Ovary (tissue), 9 donors: Measurements from ENCODE around the gene WBP2NL. TPM values are rescaled to one million over a fixed set of nuclear protein-coding genes. Genes with fewer than 3 reads are reported as not detected.

Source experiments
- DNase-seq, 5 donors: peaks; one replicate each; pipeline ENCODE4 v3.0.0-alpha.2; 2019 to 2020
- H3K27ac ChIP-seq, 2 donors: fragments of 200-600 bp; one replicate each; pipeline versions ENCODE4 v1.5.1 to v1.8.0; 2019 to 2022
- H3K27me3 ChIP-seq: fragments of 200-600 bp; one replicate; pipeline ENCODE4 v1.8.0; 2022
- H3K36me3 ChIP-seq: fragments of 200-600 bp; sonication (generic); one replicate; pipeline ENCODE4 v1.5.1; 2019
- H3K4me1 ChIP-seq: one replicate; pipeline ENCODE4 v1.8.1; 2013; ENCODE audit warnings: mild to moderate bottlenecking, moderate library complexity; ENCODE audit not compliant: insufficient read depth
- H3K4me3 ChIP-seq: fragments of 200-600 bp; sonication (generic); one replicate; pipeline ENCODE4 v1.5.1; 2017
- H3K9me3 ChIP-seq, 2 donors: fragments of 200-600 bp in 1 of 2; sonication (generic) in 1 of 2; one replicate each; pipeline versions ENCODE4 v1.5.1 to v1.8.1; 2013 to 2019; ENCODE audit warnings: mild to moderate bottlenecking in 1 of 2, moderate library complexity in 1 of 2
- EP300 ChIP-seq: sonication (generic); formaldehyde crosslinking; IDR thresholded peaks from one replicate; pipeline ENCODE4 v1.6.1; 2017; ENCODE audit warnings: antibody characterized with exemption
- POLR2A ChIP-seq: fragments of 450-650 bp; IDR thresholded peaks from one replicate; pipeline ENCODE4 v1.6.1; 2017; ENCODE audit warnings: antibody characterized with exemption, mild to moderate bottlenecking, moderate library complexity
- WGBS, 3 donors: extraction: QIAGEN DNeasy Blood & Tissue Kit in 1 of 3; methylation state at CpG; one replicate each; pipeline versions ENCODE4 v1.1.5 to v1.1.7; 2013 to 2017; 5-methylcytosine and 5-hydroxymethylcytosine counted together
- intact Hi-C, 4 donors: fragments of 100-400 bp; cut with DNase I; formaldehyde crosslinking; loops; one replicate each; pipeline versions ENCODE4 v1.11.0 to v1.15.1; 2022 to 2023
- polyA plus RNA-seq, 2 donors: library from polyadenylated mRNA; stranded (reverse); fragments of 200-250 nt in 1 of 2; fragments of 350-450 nt in 1 of 2; fragmentation: Illumina TruSeq in 1 of 2; extraction: RNeasy Lipid Tissue Mini Kit (QIAGEN cat#74804) in 1 of 2; gene quantifications; one replicate each; pipeline ENCODE4 v1.2.3, GENCODE V29; 2013 to 2014
- total RNA-seq, 7 donors: library from RNA; depleted of rRNA in 2 of 7; stranded (reverse); fragments of >200 nt in 2 of 7; fragmentation: NEBNext Ultra II Directional in 3 of 7; extraction: Animal tissue kit (Norgen Biotek cat#: 25700) in 3 of 7; gene quantifications; one replicate each; pipeline versions ENCODE4 v1.1.0 to v1.2.4, GENCODE V29; 2016 to 2023
- TF ChIP-seq, protein P1 (sequence below), 3 donors: fragments of 450-650 bp in 2 of 3; fragments of 200-600 bp in 1 of 3; IDR thresholded peaks; one replicate each; pipeline versions ENCODE4 v1.5.1 to v1.8.0; 2016 to 2022; ENCODE audit warnings: antibody characterized with exemption in 3 of 3, mild to moderate bottlenecking in 1 of 3
- donor health status: DM: no; HTN: no; CAD: no; lungs with moderate emphysema.
- donor health status: DM: no; HTN: no; CAD: no.
- donor health status: Bipolar disorder and iron deficiency.
- donor health status: DM: yes; HTN: yes; CAD: no.
- donor health status: DM: no; HTN: no; CAD: no.
- donor health status: DM: yes; HTN: yes; CAD: no.

The WBP2NL gene
- total and polyA plus RNA-seq, 9 donors: 0.48 to 4.5 (median 2.8) TPM

GRCh38 chr22:41991111-41991510 lies 7.5 kb upstream of the WBP2NL start:
- DNase-seq: no peak
- no peaks in the 10 kb centered on the region for H3K9me3 ChIP-seq
- TF ChIP-seq, protein P1, sequence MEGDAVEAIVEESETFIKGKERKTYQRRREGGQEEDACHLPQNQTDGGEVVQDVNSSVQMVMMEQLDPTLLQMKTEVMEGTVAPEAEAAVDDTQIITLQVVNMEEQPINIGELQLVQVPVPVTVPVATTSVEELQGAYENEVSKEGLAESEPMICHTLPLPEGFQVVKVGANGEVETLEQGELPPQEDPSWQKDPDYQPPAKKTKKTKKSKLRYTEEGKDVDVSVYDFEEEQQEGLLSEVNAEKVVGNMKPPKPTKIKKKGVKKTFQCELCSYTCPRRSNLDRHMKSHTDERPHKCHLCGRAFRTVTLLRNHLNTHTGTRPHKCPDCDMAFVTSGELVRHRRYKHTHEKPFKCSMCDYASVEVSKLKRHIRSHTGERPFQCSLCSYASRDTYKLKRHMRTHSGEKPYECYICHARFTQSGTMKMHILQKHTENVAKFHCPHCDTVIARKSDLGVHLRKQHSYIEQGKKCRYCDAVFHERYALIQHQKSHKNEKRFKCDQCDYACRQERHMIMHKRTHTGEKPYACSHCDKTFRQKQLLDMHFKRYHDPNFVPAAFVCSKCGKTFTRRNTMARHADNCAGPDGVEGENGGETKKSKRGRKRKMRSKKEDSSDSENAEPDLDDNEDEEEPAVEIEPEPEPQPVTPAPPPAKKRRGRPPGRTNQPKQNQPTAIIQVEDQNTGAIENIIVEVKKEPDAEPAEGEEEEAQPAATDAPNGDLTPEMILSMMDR (IDR thresholded peaks at IDR 0.05): no peak
- TF ChIP-seq POLR2A (no peak), EP300 (no peak)
- intact Hi-C loops: no loop called here
- no peak overlapping the region for H3K4me3 ChIP-seq
- no peak overlapping the region for H3K27ac ChIP-seq
- H3K27me3 ChIP-seq: no peaks in the 10 kb centered on the region
- H3K36me3 ChIP-seq: no peaks in the 10 kb centered on the region
- no peaks in the 10 kb centered on the region for H3K4me1 ChIP-seq
- 80 to 96% (median 86%) methylated on average over 7 of the region's 7 CpGs for WGBS, 3 donors

DNA sequence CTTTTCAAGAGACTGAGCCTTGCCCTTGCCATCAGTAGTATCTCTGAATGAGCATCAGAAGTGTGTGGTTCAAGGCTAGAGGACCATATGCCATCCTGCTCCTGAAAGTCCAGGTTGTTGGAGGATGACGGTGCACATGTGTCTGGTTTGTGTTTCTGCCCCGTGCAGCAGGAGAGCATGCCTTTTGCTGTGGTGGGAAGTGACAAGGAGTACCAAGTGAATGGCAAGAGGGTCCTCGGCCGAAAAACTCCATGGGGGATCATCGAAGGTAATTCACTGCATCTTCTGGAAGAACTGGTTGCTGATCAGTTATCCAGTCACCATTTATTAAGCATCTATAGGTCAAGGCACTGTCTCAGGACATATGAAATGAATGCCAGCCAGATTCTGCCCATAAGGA lies 6.1 kb upstream of the WBP2NL start:
- Histone ChIP-seq H3K9me3 (no peaks in the 10 kb centered on the region), H3K4me1 (no peaks in the 10 kb centered on the region), H3K27me3 (no peaks in the 10 kb centered on the region), H3K27ac (no peak overlapping the region), H3K4me3 (no peak overlapping the region), H3K36me3 (no peaks in the 10 kb centered on the region)
- WGBS, 3 donors: 89 to 91% (median 91%) methylated on average over 5 of the region's 5 CpGs
- no peak for DNase-seq
- intact Hi-C loops: no loop called here
- TF ChIP-seq, protein P1 (IDR thresholded peaks at IDR 0.05): no peak
- TF ChIP-seq EP300 (no peak), POLR2A (no peak)

- Histone ChIP-seq H3K36me3 (no peaks in the 10 kb centered on the region), H3K4me1 (peaks cover 6% of the 10 kb centered on the region), H3K27ac (no peak overlapping the region), H3K9me3 (no peaks in the 10 kb centered on the region), H3K27me3 (no peaks in the 10 kb centered on the region), H3K4me3 (no peak overlapping the region)
- intact Hi-C loops: no loop called here
- TF ChIP-seq, protein P1 (IDR thresholded peaks at IDR 0.05): no peak
- TF ChIP-seq POLR2A (no peak), EP300 (no peak)
- no peak for DNase-seq
- 72 to 83% (median 75%) methylated on average over 3 of the region's 3 CpGs for WGBS, 3 donors
Observed at GRCh38 chr22:41995211-41995610, 3.4 kb upstream of the WBP2NL start.

DNA sequence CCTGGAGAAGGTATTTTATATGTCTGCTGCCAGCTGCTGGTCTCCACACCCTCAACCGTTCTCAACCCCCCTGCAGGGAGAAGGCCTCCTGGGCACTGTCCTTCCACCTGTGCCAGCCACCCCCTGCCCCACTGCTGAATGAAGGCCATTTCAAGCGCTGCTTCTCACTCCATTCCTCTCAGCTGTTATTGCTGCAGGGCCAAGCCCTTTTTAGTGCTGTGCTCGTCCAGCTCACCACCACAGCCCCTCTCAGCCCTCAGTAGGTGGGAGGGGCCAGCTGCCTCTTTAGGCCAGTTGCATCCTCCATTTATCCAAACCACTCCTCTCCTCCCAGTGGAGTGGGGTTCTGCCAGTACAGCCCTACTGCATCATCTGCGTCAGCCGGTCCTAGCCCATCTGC lies 1.8 kb upstream of the WBP2NL start:
- no peak overlapping the region for H3K27ac ChIP-seq
- no peaks in the 10 kb centered on the region for H3K27me3 ChIP-seq
- H3K4me1 ChIP-seq: peaks cover 6% of the 10 kb centered on the region
- no peak for DNase-seq
- TF ChIP-seq, protein P1 (IDR thresholded peaks at IDR 0.05): no peak
- TF ChIP-seq POLR2A (no peak), EP300 (no peak)
- WGBS, 3 donors: 82 to 85% (median 83%) methylated on average over 5 of the region's 5 CpGs
- H3K36me3 ChIP-seq: no peaks in the 10 kb centered on the region
- peaks cover 0 to 5% of the 10 kb centered on the region in 2 donors for H3K9me3 ChIP-seq
- no peak overlapping the region for H3K4me3 ChIP-seq
- intact Hi-C loops: no loop called here
